ENCODE measurements around the gene RFXANK.

The RFXANK gene

GRCh38 chr19:19149435-19149834 lies 42.6 kb upstream of the RFXANK start:
- no peak for TF ChIP-seq CTCF (IDR thresholded peaks at IDR 0.05; ENCODE audit: low read depth, low read length)
- no peak overlapping the region for H3K4me3 ChIP-seq (ENCODE audit: low read depth, low read length)

DNA sequence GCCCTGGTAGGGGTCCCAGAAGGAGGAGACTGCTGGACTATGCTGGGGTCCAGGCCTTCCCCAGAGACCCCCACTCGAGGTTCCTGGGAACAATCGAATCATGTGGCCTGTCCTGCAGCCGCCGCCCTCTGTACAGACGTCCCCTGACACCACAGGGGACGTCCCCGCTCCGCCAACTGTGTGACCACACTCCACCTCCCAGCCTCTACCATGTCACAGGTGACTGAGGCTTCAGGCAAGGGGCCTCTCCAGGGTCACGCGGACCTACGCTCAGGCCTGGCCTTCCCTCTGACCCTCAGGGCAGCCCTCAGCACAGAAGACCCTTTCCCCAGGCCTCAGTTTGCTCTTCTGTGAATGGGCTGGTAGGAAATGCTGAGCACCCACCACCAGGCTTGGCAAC lies 40.6 kb upstream of the RFXANK start:
- no peak for TF ChIP-seq CTCF (IDR thresholded peaks at IDR 0.05; ENCODE audit: low read depth, low read length)
- no peak overlapping the region for H3K4me3 ChIP-seq (ENCODE audit: low read depth, low read length)

DNA sequence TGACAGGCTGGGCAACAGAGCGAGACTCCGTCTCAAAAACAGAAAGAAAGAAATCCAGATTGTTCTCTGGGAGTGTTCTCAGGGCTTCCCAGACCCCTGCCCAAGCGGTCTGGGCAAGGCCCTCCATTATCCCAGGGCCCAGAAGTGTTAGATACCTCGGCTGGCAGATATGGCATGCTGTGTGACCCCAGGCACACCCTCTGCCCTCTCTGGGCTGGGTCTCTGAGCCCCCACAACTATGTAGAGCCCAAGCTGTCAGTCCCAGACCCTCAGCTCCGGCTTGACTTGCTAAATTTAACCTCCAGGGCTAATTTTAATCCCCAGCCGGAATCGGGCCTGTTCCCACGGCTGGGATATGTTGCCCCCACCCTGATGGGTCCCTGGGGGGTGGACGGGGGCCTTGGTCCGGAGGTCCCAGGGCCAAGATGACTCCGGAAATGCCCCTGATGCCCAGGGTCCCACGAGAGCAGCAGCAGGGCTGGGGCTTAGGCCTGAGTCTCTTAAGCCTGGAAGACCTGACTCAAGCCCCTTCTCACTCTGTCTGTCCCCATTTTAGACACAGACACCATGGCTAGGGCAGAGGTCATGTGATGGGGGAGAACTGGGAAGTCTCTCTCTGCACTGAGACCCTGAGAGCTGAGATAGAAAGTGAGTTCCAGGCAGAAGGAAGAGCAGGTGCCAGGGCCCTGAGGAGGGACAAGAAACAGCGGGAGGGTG lies 39.2 kb upstream of the RFXANK start:
- TF ChIP-seq CTCF (IDR thresholded peaks at IDR 0.05; ENCODE audit: low read depth, low read length) = no peak
- no peak overlapping the region for H3K4me3 ChIP-seq (ENCODE audit: low read depth, low read length)

- TF ChIP-seq CTCF (IDR thresholded peaks at IDR 0.05; ENCODE audit: low read depth, low read length) = no peak
- H3K4me3 ChIP-seq (ENCODE audit: low read depth, low read length) = no peak overlapping the region
These were observed 37.1 kb upstream of the RFXANK start for GRCh38 chr19:19154768-19155494.

DNA sequence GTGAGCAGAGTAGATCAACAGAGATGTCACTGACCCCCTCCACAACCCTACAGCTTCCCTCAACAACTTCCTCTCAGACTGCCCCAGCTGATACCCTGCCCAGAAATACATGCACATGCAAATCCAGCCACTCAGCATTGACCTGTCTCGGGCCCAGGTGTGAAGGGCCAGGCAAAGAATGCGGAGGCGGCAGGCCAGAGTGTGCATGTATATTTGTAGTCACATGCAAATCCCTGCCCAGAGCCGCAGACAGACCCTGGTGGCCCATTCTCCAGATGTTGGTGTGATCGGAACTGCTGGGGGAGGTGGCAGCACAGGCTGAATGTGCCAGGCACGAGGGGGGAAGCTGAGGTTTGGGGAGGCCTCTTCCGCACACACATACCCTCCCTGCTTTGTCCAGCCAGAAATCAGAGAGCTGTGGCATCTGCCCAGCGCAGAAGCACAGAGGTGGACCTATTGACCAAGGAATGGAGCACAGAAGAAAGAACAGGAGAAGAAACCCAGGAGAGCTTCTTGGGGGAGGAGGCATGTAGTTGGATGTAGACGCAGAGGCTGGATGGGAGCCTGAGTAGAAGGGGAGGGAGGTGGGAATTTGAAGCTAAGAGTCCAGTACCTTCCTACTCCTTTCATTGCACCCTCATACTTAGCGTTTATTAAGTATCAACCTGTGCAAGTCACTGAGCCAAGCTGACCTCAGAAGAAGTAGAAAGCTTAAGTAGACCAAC lies 36.4 kb upstream of the RFXANK start:
- no peak for TF ChIP-seq CTCF (IDR thresholded peaks at IDR 0.05; ENCODE audit: low read depth, low read length)
- no peak overlapping the region for H3K4me3 ChIP-seq (ENCODE audit: low read depth, low read length)

GRCh38 chr19:19157808-19158207 lies 34.2 kb upstream of the RFXANK start:
- H3K4me3 ChIP-seq (ENCODE audit: low read depth, low read length) = no peak overlapping the region
- no peak for TF ChIP-seq CTCF (IDR thresholded peaks at IDR 0.05; ENCODE audit: low read depth, low read length)

- no peak overlapping the region for H3K4me3 ChIP-seq (ENCODE audit: low read depth, low read length)
- TF ChIP-seq CTCF (IDR thresholded peaks at IDR 0.05; ENCODE audit: low read depth, low read length) = no peak
These were observed 32.5 kb upstream of the RFXANK start for GRCh38 chr19:19159534-19159933.
